Keratinocyte (primary cell): Measurements from ENCODE around the gene SCN4A.

Source experiments
- CTCF ChIP-seq, 3 experiments: IDR thresholded peaks in 1 of 3; conservative IDR thresholded peaks in 1 of 3; optimal IDR thresholded peaks in 1 of 3; 2 replicates in 2 of 3; 3 replicates in 1 of 3; pipeline versions ENCODE3 to v1.5.1; 2011; ENCODE audit warnings: low read length in 3 of 3, mild to moderate bottlenecking in 3 of 3, moderate library complexity in 2 of 3, control low read depth in 1 of 3, inconsistent platforms in 1 of 3; ENCODE audit not compliant: insufficient read depth in 2 of 3; ENCODE audit errors: extremely low read depth in 1 of 3
- EZH2 ChIP-seq: IDR thresholded peaks from one replicate; pipeline ENCODE4 v1.6.1; 2012; ENCODE audit warnings: inconsistent platforms, mild to moderate bottlenecking, low read length, moderate library complexity

- TF ChIP-seq CTCF (optimal IDR thresholded peaks at IDR 0.05 in 1 of 3, IDR thresholded peaks at IDR 0.05 in 1 of 3, conservative IDR thresholded peaks at IDR 0.05 in 1 of 3; ENCODE audit: extremely low read depth in 1 of 3, insufficient read depth in 2 of 3, low read length in 3 of 3): no peak
- TF ChIP-seq EZH2: no peak
Observed at GRCh38 chr17:63934183-63935112, 38.3 kb downstream of the SCN4A start.
